Left ventricle myocardium inferior (tissue), 1 donor: Measurements from ENCODE around the gene ACOX3. TPM values are rescaled to one million over a fixed set of nuclear protein-coding genes. Genes with fewer than 3 reads are reported as not detected.

Experiments
- DNase-seq: peaks from one replicate; pipeline ENCODE4 v3.0.0-alpha.2; 2020
- H3K27ac ChIP-seq: fragments of 200-600 bp; replicated peaks from 2 replicates; pipeline ENCODE4 v1.8.0; 2021
- H3K27me3 ChIP-seq: fragments of 200-600 bp; 2 replicates; pipeline ENCODE4 v1.8.0; 2021; ENCODE audit warnings: low read depth
- H3K36me3 ChIP-seq: fragments of 200-600 bp; 2 replicates; pipeline ENCODE4 v1.8.0; 2021
- H3K4me1 ChIP-seq: fragments of 200-600 bp; 2 replicates; pipeline ENCODE4 v1.8.0; 2021
- H3K4me3 ChIP-seq: fragments of 200-600 bp; 2 replicates; pipeline ENCODE4 v1.8.0; 2021; ENCODE audit warnings: mild to moderate bottlenecking, moderate library complexity
- H3K9me3 ChIP-seq: fragments of 200-600 bp; replicated peaks from 2 replicates; pipeline ENCODE4 v1.8.0; 2021
- CTCF ChIP-seq: fragments of 200-600 bp; IDR thresholded peaks from 2 replicates; pipeline ENCODE4 v1.8.0; 2021; ENCODE audit warnings: antibody characterized with exemption, mild to moderate bottlenecking, borderline replicate concordance
- intact Hi-C: fragments of 100-400 bp; cut with micrococcal nuclease; formaldehyde crosslinking; loops from one replicate; pipeline ENCODE4 v1.11.0; 2022
- total RNA-seq: library from RNA; stranded (reverse); fragmentation: NEBNext Ultra II Directional; extraction: Animal tissue kit (Norgen Biotek cat#: 25700); gene quantifications from one replicate; pipeline ENCODE4 v1.2.1, GENCODE V29; 2021
- donor health status: DM: no; HTN: yes; CAD: no; lungs with severe emphysema.

ACOX3 gene
- total RNA-seq, 1 donor from 2014 or later: 22.0 TPM

GRCh38 chr4:8437281-8437680 is 3.2 kb downstream of the ACOX3 start:
- Histone ChIP-seq H3K36me3 (no peaks in the 10 kb centered on the region), H3K27ac (peak overlapping the region; percentile 98), H3K27me3 (no peaks in the 10 kb centered on the region), H3K4me3 (peak overlapping the region; percentile 48), H3K4me1 (peaks cover 88% of the 10 kb centered on the region), H3K9me3 (no peaks in the 10 kb centered on the region)
- TF ChIP-seq CTCF: peak; percentile 48
- intact Hi-C loops: no loop called here
- no peak for DNase-seq

GRCh38 chr4:8435656-8436121 is 4.8 kb downstream of the ACOX3 start:
- Histone ChIP-seq H3K36me3 (no peaks in the 10 kb centered on the region), H3K4me3 (peak overlapping the region; percentile 53), H3K4me1 (peaks cover 72% of the 10 kb centered on the region), H3K9me3 (no peaks in the 10 kb centered on the region), H3K27me3 (no peaks in the 10 kb centered on the region), H3K27ac (peak overlapping the region; percentile 98)
- TF ChIP-seq CTCF: no peak
- intact Hi-C loops: no loop called here
- DNase-seq: no peak

GRCh38 chr4:8434251-8435073 is 6.1 kb downstream of the ACOX3 start:
- no peak for TF ChIP-seq CTCF
- Histone ChIP-seq H3K9me3 (no peaks in the 10 kb centered on the region), H3K27ac (peak overlapping the region; percentile 98), H3K4me1 (peaks cover 61% of the 10 kb centered on the region), H3K4me3 (no peak overlapping the region), H3K36me3 (no peaks in the 10 kb centered on the region), H3K27me3 (no peaks in the 10 kb centered on the region)
- DNase-seq: no peak
- intact Hi-C loops: no loop called here

- intact Hi-C loops: no loop called here
- no peaks in the 10 kb centered on the region for H3K27me3 ChIP-seq
- no peak overlapping the region for H3K4me3 ChIP-seq
- no peaks in the 10 kb centered on the region for H3K9me3 ChIP-seq
- no peak for TF ChIP-seq CTCF
- no peak overlapping the region for H3K27ac ChIP-seq
- no peak for DNase-seq
- H3K4me1 ChIP-seq: peaks cover 57% of the 10 kb centered on the region
- no peaks in the 10 kb centered on the region for H3K36me3 ChIP-seq
Observed at GRCh38 chr4:8433136-8433535, 7.4 kb downstream of the ACOX3 start.

- no peaks in the 10 kb centered on the region for H3K27me3 ChIP-seq
- H3K4me3 ChIP-seq: no peak overlapping the region
- no peak for TF ChIP-seq CTCF
- H3K9me3 ChIP-seq: no peaks in the 10 kb centered on the region
- H3K27ac ChIP-seq: no peak overlapping the region
- H3K4me1 ChIP-seq: peaks cover 57% of the 10 kb centered on the region
- no peaks in the 10 kb centered on the region for H3K36me3 ChIP-seq
- intact Hi-C loops: no loop called here
- no peak for DNase-seq
Observed at GRCh38 chr4:8431553-8431952, 9.0 kb downstream of the ACOX3 start.
